SK-N-MC (cell line): ENCODE measurements around the gene LAMP5.

Experiments used
- EZH2 ChIP-seq: fragments of 200-600 bp; sonication (generic); IDR thresholded peaks from one replicate; pipeline ENCODE4 v1.6.1; 2017; ENCODE audit warnings: antibody characterized with exemption
- POLR2AphosphoS5 ChIP-seq: IDR thresholded peaks from 2 replicates; pipeline ENCODE4 v1.6.1; 2012; ENCODE audit warnings: mild to moderate bottlenecking, low read depth, low read length, borderline replicate concordance

DNA sequence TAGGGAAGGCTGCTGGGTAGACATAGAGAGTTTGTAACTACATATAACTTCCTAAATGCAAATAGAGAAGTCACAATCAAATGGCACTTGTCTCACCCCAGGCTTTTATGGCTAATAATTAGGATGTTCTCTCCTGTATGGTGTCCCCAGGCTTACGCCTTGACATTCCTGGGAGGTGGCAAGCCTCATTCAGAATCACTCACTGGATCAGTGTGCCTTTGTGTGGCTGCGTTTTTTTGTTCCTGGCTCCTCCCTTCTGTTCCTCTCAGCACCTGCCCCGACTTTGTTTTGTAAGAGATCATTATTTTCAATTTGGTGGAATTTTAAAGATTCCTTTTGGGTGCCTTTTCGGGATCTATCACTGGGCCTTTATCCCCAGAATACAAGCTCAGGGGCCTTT, 5.7 kb downstream of the LAMP5 start:
- no peak for TF ChIP-seq POLR2AphosphoS5
- TF ChIP-seq EZH2 = no peak
